ENCODE measurements around the gene NLGN2.
A peak's percentile ranks its signal among the peaks of the same experiment; 100 is the strongest.

NLGN2 gene

GRCh38 chr17:7417056-7417655 is 9.5 kb downstream of the NLGN2 start:
- CTCF ChIA-PET: no interaction called here
- H3K27ac ChIP-seq: peak overlapping the region; percentile 34; the same call in 1 of the 2 replicates

GRCh38 chr17:7418472-7419152 is 11.0 kb downstream of the NLGN2 start:
- H3K27ac ChIP-seq: no peak overlapping the region
- POLR2A ChIA-PET (ENCODE audit: low non-redundant PET): no interaction called here
- no peak for DNase-seq (ENCODE audit: low spot score)
- CTCF ChIA-PET: no interaction called here
- no peak for TF ChIP-seq CTCF (conservative IDR thresholded peaks at IDR 0.05; ENCODE audit: low read depth)

More at GRCh38 chr17:7417056-7417655, 9.5 kb downstream of the NLGN2 start:
- POLR2A ChIA-PET (ENCODE audit: low non-redundant PET): no interaction called here
- TF ChIP-seq CTCF (conservative IDR thresholded peaks at IDR 0.05; ENCODE audit: low read depth): no peak
- no peak for DNase-seq (ENCODE audit: low spot score)

GRCh38 chr17:7419819-7420610 is 12.4 kb downstream of the NLGN2 start, which contains the start of gene SPEM1:
Gene SPEM1, plus strand, starts transcription at chr17:7420324. Its CDS starts 61 bp downstream, at chr17:7420385.
- ChIA-PET CTCF (interaction anchor here (0.6 kb wide), 1 partner anchor 65 kb away, joined by 4 read pairs; no protein-coding TSS in a partner anchor), POLR2A (ENCODE audit: low non-redundant PET) (no interaction called here)
- no peak for TF ChIP-seq CTCF (conservative IDR thresholded peaks at IDR 0.05; ENCODE audit: low read depth)
- DNase-seq (ENCODE audit: low spot score): no peak
- H3K27ac ChIP-seq: no peak within 1 kb of the TSS

- ChIA-PET POLR2A (ENCODE audit: low non-redundant PET) (no interaction called here), CTCF (no interaction called here)
- no peak for DNase-seq (ENCODE audit: low spot score)
- TF ChIP-seq CTCF (conservative IDR thresholded peaks at IDR 0.05; ENCODE audit: low read depth): no peak
- no peak overlapping the region for H3K27ac ChIP-seq
Measured at GRCh38 chr17:7421186-7421585, 13.5 kb downstream of the NLGN2 start.

- no peak for TF ChIP-seq CTCF (conservative IDR thresholded peaks at IDR 0.05; ENCODE audit: low read depth)
- CTCF ChIA-PET: interaction anchor here (0.6 to 0.8 kb wide), 2 partner anchors 11 to 623 kb away, joined by 3 to 4 read pairs; partner anchors contain the start of gene TMEM102
- POLR2A ChIA-PET (ENCODE audit: low non-redundant PET): interaction anchor here (0.6 kb wide), 1 partner anchor 16 kb away, joined by 3 read pairs; no protein-coding TSS in a partner anchor
- DNase-seq (ENCODE audit: low spot score): no peak
- no peak overlapping the region for H3K27ac ChIP-seq
Measured at GRCh38 chr17:7423679-7424078, 16.0 kb downstream of the NLGN2 start.

- DNase-seq (ENCODE audit: low spot score): no peak
- TF ChIP-seq CTCF (conservative IDR thresholded peaks at IDR 0.05; ENCODE audit: low read depth): no peak
- no peak within 1 kb of the TSS for H3K27ac ChIP-seq
- CTCF ChIA-PET: interaction anchor here (0.7 to 1.0 kb wide), 2 partner anchors 69 to 81 kb away, joined by 3 read pairs; no protein-coding TSS in a partner anchor
- POLR2A ChIA-PET (ENCODE audit: low non-redundant PET): no interaction called here
Measured at GRCh38 chr17:7425316-7425715, 17.7 kb downstream of the NLGN2 start, which contains the start of gene SPEM2. Gene SPEM2, plus strand, starts transcription at chr17:7425616. Its CDS starts 73 bp downstream, at chr17:7425689.
